H1 (cell line): Measurements from ENCODE around the gene TRAP1. TPM values are rescaled to one million over a fixed set of nuclear protein-coding genes. Genes with fewer than 3 reads are reported as not detected.

ENCODE experiments used
- CTCF ChIA-PET: fragments of 300-600 bp; sonication (Branson Sonifier 250); formaldehyde crosslinking; loops from one replicate; lab custom pipeline; 2021; ENCODE audit not compliant: partially characterized antibody; lab: Charles Lee
- POLR2A ChIA-PET: fragments of 300-600 bp; sonication (Branson Sonifier 250); formaldehyde crosslinking; loops from one replicate; lab custom pipeline; 2021; ENCODE audit warnings: inconsistent platforms; ENCODE audit not compliant: partially characterized antibody; lab: Charles Lee
- DNase-seq, 2 experiments: peaks; one replicate each; pipeline versions ENCODE4 v3.0.0 to v3.0.0-alpha.2; 2010 to 2022; ENCODE audit warnings: low spot score in 2 of 2, low read depth in 1 of 2, mixed read lengths in 1 of 2
- FAIRE-seq: peaks from 2 replicates; lab custom pipeline; 2011; peaks lifted over from hg19 to GRCh38; lab: Jason Lieb, UNC
- H2AFZ ChIP-seq: 2 replicates; pipeline ENCODE4 v1.8.1; 2012; ENCODE audit warnings: low read length, inconsistent platforms
- H2AK5ac ChIP-seq: 2 replicates; pipeline ENCODE4 v1.6.1; 2013; ENCODE audit warnings: low read depth, low read length
- H2BK120ac ChIP-seq: replicated peaks from 2 replicates; pipeline ENCODE3; 2013; ENCODE audit warnings: low read depth, low read length, inconsistent platforms
- H2BK12ac ChIP-seq: 2 replicates; pipeline ENCODE4 v1.6.1; 2013; ENCODE audit warnings: low read depth, low read length
- H2BK15ac ChIP-seq: 2 replicates; pipeline ENCODE4 v1.6.1; 2013; ENCODE audit warnings: low read length
- H2BK20ac ChIP-seq: 2 replicates; pipeline ENCODE4 v1.6.1; 2013; ENCODE audit warnings: low read length
- H2BK5ac ChIP-seq: 2 replicates; pipeline ENCODE4 v1.6.1; 2013; ENCODE audit warnings: low read depth, low read length
- H3K14ac ChIP-seq: 2 replicates; pipeline ENCODE4 v1.6.1; 2013; ENCODE audit warnings: inconsistent platforms; ENCODE audit not compliant: insufficient read length
- H3K18ac ChIP-seq: 2 replicates; pipeline ENCODE4 v1.6.1; 2013; ENCODE audit warnings: low read length; ENCODE audit errors: extremely low read depth
- H3K23ac ChIP-seq: 2 replicates; pipeline ENCODE4 v1.6.1; 2013; ENCODE audit warnings: inconsistent platforms; ENCODE audit not compliant: insufficient read length
- H3K23me2 ChIP-seq: 2 replicates; pipeline ENCODE4 v1.6.1; 2013; ENCODE audit warnings: low read depth, low read length
- H3K27ac ChIP-seq: 2 replicates; pipeline ENCODE4 v1.6.1; 2011; ENCODE audit warnings: low read depth, low read length, inconsistent platforms
- H3K27me3 ChIP-seq, 4 experiments: replicated peaks in 1 of 4; 1 replicate in 1 of 4; 2 replicates in 3 of 4; pipeline versions ENCODE4 v1.6.1 to v1.8.1; 2011 to 2013; ENCODE audit warnings: low read length in 3 of 4, mild to moderate bottlenecking in 3 of 4, inconsistent platforms in 2 of 4, mixed read lengths in 2 of 4, moderate library complexity in 1 of 4; ENCODE audit not compliant: control insufficient read depth in 3 of 4, insufficient read depth in 3 of 4; ENCODE audit errors: extremely low read depth in 1 of 4
- H3K36me3 ChIP-seq, 4 experiments: 2 replicates each; pipeline versions ENCODE4 v1.6.1 to v1.8.1; 2011 to 2013; ENCODE audit warnings: mild to moderate bottlenecking in 4 of 4, low read length in 3 of 4, moderate library complexity in 2 of 4, control low read depth in 1 of 4, inconsistent platforms in 1 of 4; ENCODE audit not compliant: insufficient read depth in 4 of 4, control insufficient read depth in 2 of 4
- H3K4ac ChIP-seq: replicated peaks from 2 replicates; pipeline ENCODE3; 2013; ENCODE audit warnings: low read length, low read depth, mixed read lengths, inconsistent platforms; ENCODE audit not compliant: insufficient read length
- H3K4me1 ChIP-seq, 4 experiments: replicated peaks in 1 of 4; 1 replicate in 1 of 4; 2 replicates in 3 of 4; pipeline versions ENCODE4 v1.6.1 to v1.8.1; 2011 to 2013; ENCODE audit warnings: low read length in 3 of 4, inconsistent platforms in 2 of 4, mixed read lengths in 1 of 4; ENCODE audit not compliant: insufficient read depth in 4 of 4, control insufficient read depth in 3 of 4
- H3K4me2 ChIP-seq, 2 experiments: 2 replicates each; pipeline versions ENCODE4 v1.6.1 to v1.8.1; 2011 to 2013; ENCODE audit warnings: low read depth in 2 of 2, low read length in 2 of 2, control low read depth in 1 of 2, inconsistent platforms in 1 of 2, mild to moderate bottlenecking in 1 of 2; ENCODE audit not compliant: insufficient read depth in 1 of 2
- H3K4me3 ChIP-seq, 4 experiments: fragments of 200-600, 300-600 bp in 1 of 4; sonication (generic), shearing (Covaris generic), sonication (Bioruptor Twin) in 1 of 4; 2 replicates each; pipeline versions ENCODE4 v1.5.1 to v1.8.1; 2011 to 2016; ENCODE audit warnings: low read length in 4 of 4, low read depth in 3 of 4, control low read depth in 2 of 4, inconsistent platforms in 2 of 4, mild to moderate bottlenecking in 2 of 4, mixed read lengths in 1 of 4, moderate library complexity in 1 of 4; ENCODE audit not compliant: insufficient read depth in 2 of 4; ENCODE audit errors: extremely low read depth in 1 of 4
- H3K56ac ChIP-seq: replicated peaks from 2 replicates; pipeline ENCODE3; 2013; ENCODE audit warnings: low read depth, mild to moderate bottlenecking, mixed read lengths, low read length, inconsistent platforms; ENCODE audit not compliant: insufficient read length
- H3K79me1 ChIP-seq: 2 replicates; pipeline ENCODE4 v1.6.1; 2013; ENCODE audit warnings: low read depth, low read length, control low read depth
- H3K79me2 ChIP-seq, 2 experiments: 2 replicates each; pipeline versions ENCODE4 v1.6.1 to v1.8.1; 2012 to 2013; ENCODE audit warnings: low read length in 2 of 2, mild to moderate bottlenecking in 2 of 2, inconsistent platforms in 1 of 2; ENCODE audit not compliant: insufficient read depth in 2 of 2, control insufficient read depth in 1 of 2
- H3K9ac ChIP-seq, 4 experiments: replicated peaks in 1 of 4; 1 replicate in 1 of 4; 2 replicates in 3 of 4; pipeline versions ENCODE4 v1.6.1 to v1.8.1; 2011 to 2013; ENCODE audit warnings: low read depth in 3 of 4, low read length in 3 of 4, control low read depth in 2 of 4, mild to moderate bottlenecking in 2 of 4, moderate library complexity in 2 of 4, inconsistent platforms in 1 of 4; ENCODE audit errors: extremely low read depth in 1 of 4
- H3K9me3 ChIP-seq, 2 experiments: 2 replicates each; pipeline versions ENCODE4 v1.6.1 to v1.8.1; 2012 to 2013; ENCODE audit warnings: mild to moderate bottlenecking in 2 of 2, moderate library complexity in 2 of 2, control low read depth in 1 of 2, inconsistent platforms in 1 of 2, low read depth in 1 of 2, low read length in 1 of 2, mixed read lengths in 1 of 2; ENCODE audit not compliant: insufficient read depth in 2 of 2
- H4K20me1 ChIP-seq, 2 experiments: replicated peaks in 1 of 2; 2 replicates each; pipeline versions ENCODE3 to v1.8.1; 2011 to 2013; ENCODE audit warnings: inconsistent platforms in 2 of 2, low read length in 2 of 2, mild to moderate bottlenecking in 1 of 2; ENCODE audit not compliant: insufficient read depth in 2 of 2, control insufficient read depth in 1 of 2
- H4K5ac ChIP-seq: 2 replicates; pipeline ENCODE4 v1.6.1; 2013; ENCODE audit warnings: low read length, low read depth, mixed read lengths, inconsistent platforms; ENCODE audit not compliant: insufficient read length
- H4K8ac ChIP-seq: 2 replicates; pipeline ENCODE4 v1.8.0; 2013; ENCODE audit warnings: mild to moderate bottlenecking, moderate library complexity, low read length, inconsistent platforms; ENCODE audit not compliant: insufficient read depth; ENCODE audit errors: extremely low read depth
- H4K91ac ChIP-seq: replicated peaks from 2 replicates; pipeline ENCODE3; 2013; ENCODE audit warnings: low read length, mixed read lengths, inconsistent platforms; ENCODE audit not compliant: insufficient read length
- ASH2L ChIP-seq: fragments of 200-600, 300-600 bp; sonication (generic); IDR thresholded peaks from one replicate; pipeline ENCODE4 v1.7.1; 2017; ENCODE audit warnings: low read length
- CHD1 ChIP-seq: IDR thresholded peaks from 2 replicates; pipeline ENCODE4 v1.6.1; 2012; ENCODE audit warnings: low read depth, low read length, improper control_type of control experiment
- POLR2A ChIP-seq, 2 experiments: IDR thresholded peaks; 1 replicate in 1 of 2; 2 replicates in 1 of 2; pipeline ENCODE4 v1.6.1; 2011; ENCODE audit warnings: low read depth in 2 of 2, low read length in 2 of 2, mild to moderate bottlenecking in 2 of 2; ENCODE audit errors: control extremely low read depth in 1 of 2
- POLR2AphosphoS5 ChIP-seq: IDR thresholded peaks from 2 replicates; pipeline ENCODE4 v1.6.1; 2011; ENCODE audit warnings: low read depth, low read length
- WGBS, 2 experiments: shearing (Covaris generic) in 1 of 2; methylation state at CpG; one replicate each; pipeline versions ENCODE4 v1.1.6 to v1.1.7; 2013 to 2015; ENCODE audit warnings: low lambda C conversion rate in 2 of 2, mixed read lengths in 2 of 2, inconsistent platforms in 1 of 2, low coverage in 1 of 2, missing lambda C conversion rate in 1 of 2; ENCODE audit not compliant: insufficient replicate concordance in 2 of 2, insufficient coverage in 1 of 2, insufficient read length in 1 of 2; ENCODE audit errors: extremely low coverage in 1 of 2, missing lambda C conversion rate in 1 of 2; 5-methylcytosine and 5-hydroxymethylcytosine counted together
- polyA plus RNA-seq, 7 experiments: library from polyadenylated mRNA; depleted of rRNA in 3 of 7; stranded (reverse) in 5 of 7; unstranded in 2 of 7; fragments of >200 nt in 5 of 7; fragments of 200-250 nt in 2 of 7; gene quantifications; 1 replicate in 5 of 7; 2 replicates in 1 of 7; 4 replicates in 1 of 7; pipeline versions ENCODE4 v1.2.1 to v1.2.3, GENCODE V29; 2011 to 2013; ENCODE audit warnings: missing spikeins in 2 of 7, mixed read lengths in 2 of 7
- total RNA-seq: library from RNA; stranded (reverse); fragmentation: NEBNext Ultra II Directional; extraction: Animal tissue kit (Norgen Biotek cat#: 25700); gene quantifications from 2 replicates; pipeline ENCODE4 v1.2.1, GENCODE V29; 2021

Gene TRAP1
- total and polyA plus RNA-seq, 2 of the 8 experiments (the other 6 are each of a cell fraction or from before 2014, with no cell fraction given): 215 to 283 TPM

DNA sequence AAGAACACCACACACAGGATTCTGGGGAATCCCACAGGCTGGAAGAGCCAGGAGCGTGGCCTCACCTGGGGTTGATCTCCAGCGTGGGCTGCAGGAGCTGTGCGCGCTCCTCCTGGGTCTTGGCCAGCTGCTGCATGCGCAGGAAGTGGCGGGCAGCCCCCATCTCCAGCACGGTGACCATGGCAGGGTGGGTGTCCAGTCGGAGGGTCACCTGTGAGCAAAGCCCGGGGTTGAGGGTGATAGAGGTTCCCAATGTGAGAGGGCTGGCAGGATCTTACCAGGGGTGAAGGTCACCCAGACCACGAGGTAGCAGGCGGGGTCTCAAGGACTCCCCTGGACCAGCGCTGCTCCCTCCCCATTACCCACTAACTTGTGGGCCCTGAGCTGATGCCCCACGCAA is 55.4 kb downstream of the TRAP1 start:
- no peak overlapping the region for H3K9ac ChIP-seq
- no peak overlapping the region for H3K4me2 ChIP-seq
- no peak overlapping the region for H2AFZ ChIP-seq
- H3K36me3 ChIP-seq: peaks cover 39 to 81% (median 57%) of the 10 kb centered on the region in 4 experiments
- H2BK120ac ChIP-seq: no peak overlapping the region
- H3K56ac ChIP-seq: no peak overlapping the region
- no peak overlapping the region for H2BK20ac ChIP-seq
- H2BK5ac ChIP-seq: no peak overlapping the region
- CTCF ChIA-PET: interaction anchor here (0.6 to 3.8 kb wide), 4 partner anchors 11 to 35 kb away, joined by 3 to 17 read pairs (median 4); no protein-coding TSS in a partner anchor
- H3K14ac ChIP-seq: no peak overlapping the region
- H3K4ac ChIP-seq: no peak overlapping the region
- no peaks in the 10 kb centered on the region for H3K23me2 ChIP-seq
- no peak overlapping the region for H3K27ac ChIP-seq
- H2BK15ac ChIP-seq: no peak overlapping the region
- H3K4me1 ChIP-seq: no peaks in the 10 kb centered on the region
- TF ChIP-seq CHD1 (no peak), ASH2L (no peak), POLR2AphosphoS5 (peak; percentile 15; the same call in 1 of the 2 replicates), POLR2A (IDR thresholded peaks at IDR 0.05; ENCODE audit: control extremely low read depth in 1 of 2, low read depth in 2 of 2, low read length in 2 of 2) (peak in 1 of 2 experiments; percentile 25; a peak in 1 of 3 replicates)
- TF ChIP-seq, all 59 proteins: peak for 2
- H3K79me2 ChIP-seq: no peaks in the 10 kb centered on the region
- H3K23ac ChIP-seq: no peak overlapping the region
- no peak overlapping the region for H4K5ac ChIP-seq
- FAIRE-seq: no peak
- peaks cover 6% of the 10 kb centered on the region; the same call in 1 of the 2 replicates for H3K79me1 ChIP-seq
- WGBS, 2 experiments: 96% methylated on average over 13 of the region's 13 CpGs; no CpG with 5 or more reads in 1 of the 2 experiments
- H3K9me3 ChIP-seq: no peaks in the 10 kb centered on the region
- H4K20me1 ChIP-seq: peaks cover 5 to 8% of the 10 kb centered on the region in 2 experiments
- DNase-seq: no peak
- H2AK5ac ChIP-seq: no peak overlapping the region
- H3K4me3 ChIP-seq: no peak overlapping the region
- no peak overlapping the region for H4K91ac ChIP-seq
- H3K27me3 ChIP-seq: no peaks in the 10 kb centered on the region
- H3K18ac ChIP-seq: no peak overlapping the region
- POLR2A ChIA-PET: interaction anchor here (1.3 to 1.9 kb wide), 3 partner anchors 10 to 70 kb away, joined by 5 to 8 read pairs (median 5); no protein-coding TSS in a partner anchor
- no peak overlapping the region for H4K8ac ChIP-seq
- no peak overlapping the region for H2BK12ac ChIP-seq
